ENCODE measurements around the gene KLHL17. TPM values are rescaled to one million over a fixed set of nuclear protein-coding genes. Genes with fewer than 3 reads are reported as not detected.

KLHL17 gene
- polyA plus RNA-seq, 1 donor from 2014 or later = 1.3 TPM

DNA sequence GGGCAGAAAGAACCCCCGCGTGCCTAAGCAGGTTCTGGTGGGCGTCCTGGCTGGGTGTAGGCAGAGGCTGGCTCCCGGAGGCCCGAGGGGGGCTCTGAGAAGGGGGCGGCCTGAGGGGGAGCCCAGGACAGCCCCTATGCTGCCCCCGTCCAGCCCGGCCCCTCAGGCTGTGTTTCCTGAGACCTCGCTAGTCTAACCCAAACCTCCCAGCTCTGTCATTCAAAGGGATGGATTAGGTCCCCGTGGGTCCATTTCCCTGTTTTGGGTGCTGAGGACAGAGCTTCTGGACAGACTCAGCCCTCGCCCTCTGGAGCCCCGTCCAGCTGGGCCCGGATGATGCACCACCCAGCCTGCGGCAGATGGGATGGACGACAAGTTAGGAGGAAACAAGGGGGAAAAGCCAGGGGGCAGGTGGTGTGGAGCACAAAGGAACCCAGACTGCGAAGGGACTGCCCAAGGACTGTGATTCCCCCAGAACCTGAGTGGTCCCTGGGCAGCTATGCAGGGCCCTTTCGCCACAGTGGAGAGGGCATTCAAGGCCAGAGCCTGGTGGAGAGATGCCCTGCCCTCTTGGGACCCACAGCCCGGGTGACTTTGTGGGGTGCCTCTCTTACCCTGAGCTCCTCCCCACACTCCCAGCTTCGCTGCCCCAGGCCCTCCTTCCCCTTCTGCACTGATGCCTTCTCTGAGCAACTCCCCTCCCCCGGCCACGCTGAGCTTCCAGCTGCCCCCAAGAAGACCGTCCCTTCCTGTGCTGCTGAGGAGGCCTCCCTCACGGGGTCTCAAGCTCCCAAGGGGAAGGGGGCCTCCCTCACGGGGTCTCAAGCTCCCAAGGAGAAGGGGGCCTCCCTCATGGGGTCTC is 36.7 kb downstream of the KLHL17 start:
- Mint-ChIP-seq H3K36me3 (no peaks in the 10 kb centered on the region), H3K27ac (no peak overlapping the region), H3K4me1 (peaks cover 0 to 8% (median 2%) of the 10 kb centered on the region in 3 donors), H3K4me3 (peak overlapping the region in 1 of 4 donors; percentile 32), H3K9me3 (peaks cover under 1 to 6% (median 2%) of the 10 kb centered on the region in 3 donors), H3K27me3 (peaks cover 34% of the 10 kb centered on the region)

DNA sequence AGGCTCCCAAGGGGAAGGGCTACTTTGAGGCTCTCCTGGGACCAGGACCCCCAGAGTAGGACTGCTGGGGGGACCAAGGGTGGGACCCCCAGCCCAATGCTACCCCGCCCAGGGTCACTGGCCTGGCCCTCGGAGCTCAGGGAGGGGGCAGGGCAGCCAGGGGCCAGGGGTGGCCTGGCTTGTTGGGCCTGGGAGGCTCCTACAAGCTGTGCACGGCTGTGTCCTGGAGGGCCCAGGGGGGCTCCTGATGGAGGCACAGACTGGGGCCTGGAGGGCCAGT is 37.3 kb downstream of the KLHL17 start:
- no peak overlapping the region for H3K4me3 Mint-ChIP-seq
- no peak overlapping the region for H3K27ac Mint-ChIP-seq
- H3K27me3 Mint-ChIP-seq = peaks cover 32% of the 10 kb centered on the region
- H3K4me1 Mint-ChIP-seq = peaks cover 0 to 5% (median 3%) of the 10 kb centered on the region in 3 donors
- no peaks in the 10 kb centered on the region for H3K36me3 Mint-ChIP-seq
- H3K9me3 Mint-ChIP-seq = peaks cover 0 to 3% (median 0%) of the 10 kb centered on the region in 3 donors

DNA sequence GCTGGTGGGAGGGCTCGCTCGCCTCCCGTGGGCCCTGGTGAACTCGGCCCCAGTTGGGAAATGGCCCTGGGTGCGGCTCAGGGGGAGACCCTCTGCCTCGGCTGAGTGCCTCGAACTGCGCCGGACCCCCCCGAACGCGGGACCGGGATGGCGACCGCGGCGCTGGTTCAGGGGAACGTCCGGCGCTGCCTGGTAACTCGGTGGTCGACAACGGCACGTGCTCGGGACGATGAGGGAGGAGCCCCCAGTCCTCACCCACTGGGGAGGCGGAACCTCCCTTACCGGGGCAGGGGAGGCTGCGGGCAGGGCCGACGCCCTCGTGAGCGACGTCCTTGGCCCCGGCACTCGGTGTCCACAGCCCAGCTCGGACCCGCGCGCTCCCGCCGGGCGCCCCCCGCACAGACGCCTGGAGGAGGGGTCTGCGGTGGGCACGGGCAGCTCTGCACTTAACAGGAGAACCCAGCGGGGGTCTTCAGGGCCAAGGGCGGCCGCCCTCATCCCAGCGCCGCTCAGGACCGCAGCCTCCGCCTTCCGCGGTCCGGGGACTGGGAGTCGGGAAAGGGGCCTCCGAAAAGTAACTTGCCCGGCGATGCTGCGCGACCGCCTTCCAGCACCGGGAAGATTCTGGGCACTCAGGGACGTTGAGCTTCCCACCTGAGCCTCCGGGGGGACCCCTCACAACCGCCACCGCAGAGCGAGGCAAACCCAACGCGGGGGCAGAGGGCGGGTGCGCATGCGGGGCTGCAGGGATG is 37.8 kb downstream of the KLHL17 start:
- Mint-ChIP-seq H3K9me3 (peaks cover 0 to 2% (median 0%) of the 10 kb centered on the region in 3 donors), H3K27me3 (peaks cover 34% of the 10 kb centered on the region), H3K27ac (no peak overlapping the region), H3K4me1 (peaks cover 0 to 5% (median 4%) of the 10 kb centered on the region in 3 donors), H3K4me3 (no peak overlapping the region), H3K36me3 (no peaks in the 10 kb centered on the region)

DNA sequence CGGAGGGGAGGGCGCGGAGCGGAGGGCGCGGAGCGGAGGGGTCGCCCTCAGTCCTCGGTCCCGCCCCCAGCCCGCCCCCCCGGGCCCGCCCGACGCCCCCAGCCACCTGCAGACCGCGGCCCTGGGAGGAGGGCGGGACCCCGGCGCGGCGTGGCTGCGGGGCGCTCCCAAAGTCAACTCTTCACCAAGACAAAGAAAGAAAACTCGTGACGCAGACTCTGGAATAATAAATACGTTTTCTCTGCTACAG is 38.3 kb downstream of the KLHL17 start:
- Mint-ChIP-seq H3K4me1 (peaks cover 0 to 6% (median 4%) of the 10 kb centered on the region in 3 donors), H3K9me3 (peaks cover 0 to 2% (median 0%) of the 10 kb centered on the region in 3 donors), H3K4me3 (no peak overlapping the region), H3K27ac (no peak overlapping the region), H3K36me3 (no peaks in the 10 kb centered on the region), H3K27me3 (peaks cover 37% of the 10 kb centered on the region)

DNA sequence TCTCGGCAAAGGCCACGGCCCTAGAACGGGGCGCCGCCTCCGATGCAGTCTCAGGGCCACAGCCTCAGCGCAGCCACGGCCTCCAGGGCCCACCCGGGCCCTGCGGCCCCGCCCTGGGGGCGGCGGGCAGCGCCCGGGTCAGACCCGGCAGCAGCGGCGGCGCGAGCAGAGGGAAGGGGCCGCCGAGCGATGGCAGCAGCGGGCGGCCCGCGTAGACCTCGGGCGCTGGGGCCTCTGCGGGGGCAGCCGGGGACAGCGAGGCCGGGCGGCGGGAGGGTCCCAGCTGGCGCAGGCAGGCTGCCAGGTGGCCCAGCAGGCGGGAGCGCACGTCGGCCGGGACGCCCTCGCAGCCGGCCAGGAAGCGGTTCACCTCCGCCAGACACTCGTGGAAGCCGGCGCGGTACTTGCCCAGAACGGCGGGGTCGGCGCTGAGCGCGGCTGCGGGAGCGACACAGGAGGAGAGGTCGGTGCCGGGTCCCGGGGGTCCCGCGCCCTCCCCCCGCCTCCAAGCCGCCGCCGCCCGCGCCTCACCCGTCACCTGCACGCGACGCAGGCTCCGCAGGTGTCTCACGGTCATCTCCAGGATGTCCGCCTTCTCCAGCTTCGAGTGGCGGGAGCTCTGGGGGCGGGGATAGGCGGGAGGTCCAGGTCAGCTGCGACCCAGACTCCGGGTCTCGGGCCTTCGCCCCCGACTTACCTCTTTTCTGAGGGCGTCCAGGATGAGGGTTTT is 38.8 kb downstream of the KLHL17 start:
- H3K27ac Mint-ChIP-seq = peak overlapping the region in 1 of 3 donors; percentile 35
- no peaks in the 10 kb centered on the region for H3K36me3 Mint-ChIP-seq
- H3K9me3 Mint-ChIP-seq = peaks cover 0 to 2% (median 0%) of the 10 kb centered on the region in 3 donors
- H3K27me3 Mint-ChIP-seq = peaks cover 39% of the 10 kb centered on the region
- H3K4me1 Mint-ChIP-seq = peaks cover 0 to 6% (median 4%) of the 10 kb centered on the region in 3 donors
- H3K4me3 Mint-ChIP-seq = peak overlapping the region in 2 of 4 donors; percentile 52 to 54

DNA sequence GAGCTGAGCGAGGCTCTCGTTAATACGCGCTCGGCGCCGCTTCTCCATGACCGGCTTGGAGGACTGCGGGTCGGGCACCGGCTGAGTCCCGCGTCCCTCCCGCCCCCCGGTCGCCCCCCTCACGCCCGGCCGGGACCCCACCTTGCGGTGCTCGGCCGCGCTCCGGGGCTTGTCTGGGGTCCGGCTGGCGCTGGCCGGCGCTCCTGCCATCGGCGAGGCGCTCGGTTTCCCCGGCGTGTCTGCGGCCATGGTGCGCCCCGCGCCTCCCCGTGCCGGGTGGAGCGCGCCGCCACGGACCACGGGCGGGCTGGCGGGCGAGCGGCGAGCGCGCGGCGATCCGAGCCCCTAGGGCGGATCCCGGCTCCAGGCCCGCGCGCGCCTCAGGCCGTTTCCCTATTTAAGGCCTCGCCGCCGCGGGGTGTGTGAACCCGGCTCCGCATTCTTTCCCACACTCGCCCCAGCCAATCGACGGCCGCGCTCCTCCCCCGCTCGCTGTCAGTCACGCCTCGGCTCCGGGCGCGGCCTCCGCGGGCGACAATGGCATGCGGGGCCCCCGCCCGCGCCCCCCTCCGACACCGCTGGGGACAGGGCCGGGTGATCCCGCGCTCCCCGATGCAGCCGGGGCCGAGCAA is 39.5 kb downstream of the KLHL17 start, which contains the start of gene HES4:
TSS of gene HES4 (minus strand) at position 373 of the 632 bp plus-strand sequence. CDS start at position 249, 124 bp downstream.
- peak within 1 kb of the TSS; percentile 74 to 87 (median 82) for H3K4me3 Mint-ChIP-seq
- H3K36me3 Mint-ChIP-seq = no peaks in the 10 kb centered on the region
- H3K9me3 Mint-ChIP-seq = peaks cover 0 to 2% (median 0%) of the 10 kb centered on the region in 3 donors
- H3K27ac Mint-ChIP-seq = peak within 1 kb of the TSS; percentile 86 to 94 (median 88)
- peaks cover 0 to 7% (median 5%) of the 10 kb centered on the region in 3 donors for H3K4me1 Mint-ChIP-seq
- H3K27me3 Mint-ChIP-seq = peaks cover 41% of the 10 kb centered on the region

DNA sequence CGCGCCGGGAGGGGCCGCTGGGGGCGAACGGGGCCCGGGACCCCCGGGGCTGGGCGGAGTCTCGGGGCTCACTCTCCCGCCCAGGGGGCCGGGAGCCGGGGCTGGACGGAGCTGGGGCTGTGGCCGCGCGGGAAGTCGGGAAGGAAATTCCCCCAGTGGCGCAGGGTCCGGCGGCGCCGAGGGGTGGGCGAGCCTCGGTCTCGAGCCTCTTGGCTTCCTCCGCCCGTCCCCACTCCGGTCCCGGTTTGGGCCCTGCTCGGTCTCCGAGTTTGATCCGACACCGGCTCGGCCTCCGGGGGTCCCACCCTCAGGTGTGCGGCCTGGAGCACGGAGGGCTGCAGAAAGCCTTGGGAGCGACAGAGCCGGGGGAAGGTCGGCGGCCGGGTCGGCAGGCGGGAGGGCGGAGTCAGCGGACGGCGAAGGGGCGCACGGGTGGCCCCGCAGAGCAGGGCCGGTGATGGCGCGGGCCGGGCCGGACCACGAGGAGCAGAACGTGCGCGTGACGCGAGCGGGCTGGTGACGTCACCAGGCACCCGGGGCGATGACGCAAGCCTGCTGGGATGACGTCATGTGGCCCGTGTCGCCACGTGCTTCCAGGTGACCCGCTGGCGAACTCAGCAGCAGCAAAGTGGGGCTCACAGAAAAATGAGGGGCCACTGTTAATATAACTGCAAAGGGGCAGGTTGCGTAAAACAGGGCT is 40.1 kb downstream of the KLHL17 start:
- H3K27me3 Mint-ChIP-seq = peaks cover 42% of the 10 kb centered on the region
- peak overlapping the region; percentile 86 to 94 (median 88) for H3K27ac Mint-ChIP-seq
- no peaks in the 10 kb centered on the region for H3K9me3 Mint-ChIP-seq
- H3K4me1 Mint-ChIP-seq = peaks cover 0 to 10% (median 8%) of the 10 kb centered on the region in 3 donors
- H3K4me3 Mint-ChIP-seq = peak overlapping the region; percentile 74 to 87 (median 82)
- H3K36me3 Mint-ChIP-seq = no peaks in the 10 kb centered on the region

DNA sequence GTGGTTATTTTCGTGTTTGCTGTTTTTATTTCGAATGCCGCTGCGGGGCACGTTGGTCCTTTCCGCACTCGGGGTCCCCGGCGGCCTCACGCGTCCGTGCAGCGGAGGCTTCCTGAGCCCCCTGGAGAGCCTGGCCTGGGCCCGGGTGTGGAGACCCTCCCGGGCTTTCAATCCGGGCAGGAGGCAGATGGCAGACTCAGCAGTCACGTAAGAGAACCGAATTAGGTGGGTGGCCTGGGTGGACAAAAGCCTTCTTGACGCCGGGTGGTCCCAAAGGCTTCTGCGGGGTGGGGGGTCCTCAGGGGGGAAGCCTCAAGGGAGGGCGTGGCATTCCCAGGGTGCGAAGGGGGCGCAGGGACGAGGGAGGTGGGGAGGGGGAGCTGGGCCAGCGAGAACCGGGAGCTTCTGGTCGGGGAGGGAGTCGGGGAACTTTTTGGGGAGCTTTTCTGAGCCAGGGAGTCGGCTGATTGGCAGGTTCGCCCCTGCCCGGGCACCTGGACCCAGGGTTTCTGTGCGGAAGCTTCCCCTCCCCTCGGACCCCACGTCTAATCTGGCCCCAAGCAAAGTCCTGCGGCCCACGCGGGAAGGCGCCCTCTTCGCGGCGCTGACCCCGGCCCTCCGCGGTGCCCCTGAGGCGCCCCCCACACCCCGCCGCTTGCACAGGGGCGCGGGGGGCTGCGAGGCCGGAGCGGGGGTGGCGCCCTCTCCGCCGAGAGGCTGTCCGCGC is 40.8 kb downstream of the KLHL17 start:
- Mint-ChIP-seq H3K4me1 (peaks cover 0 to 10% (median 5%) of the 10 kb centered on the region in 3 donors), H3K36me3 (no peaks in the 10 kb centered on the region), H3K4me3 (peak overlapping the region; percentile 74 to 87 (median 82)), H3K27me3 (peaks cover 39% of the 10 kb centered on the region), H3K27ac (peak overlapping the region; percentile 86 to 94 (median 88)), H3K9me3 (no peaks in the 10 kb centered on the region)

DNA sequence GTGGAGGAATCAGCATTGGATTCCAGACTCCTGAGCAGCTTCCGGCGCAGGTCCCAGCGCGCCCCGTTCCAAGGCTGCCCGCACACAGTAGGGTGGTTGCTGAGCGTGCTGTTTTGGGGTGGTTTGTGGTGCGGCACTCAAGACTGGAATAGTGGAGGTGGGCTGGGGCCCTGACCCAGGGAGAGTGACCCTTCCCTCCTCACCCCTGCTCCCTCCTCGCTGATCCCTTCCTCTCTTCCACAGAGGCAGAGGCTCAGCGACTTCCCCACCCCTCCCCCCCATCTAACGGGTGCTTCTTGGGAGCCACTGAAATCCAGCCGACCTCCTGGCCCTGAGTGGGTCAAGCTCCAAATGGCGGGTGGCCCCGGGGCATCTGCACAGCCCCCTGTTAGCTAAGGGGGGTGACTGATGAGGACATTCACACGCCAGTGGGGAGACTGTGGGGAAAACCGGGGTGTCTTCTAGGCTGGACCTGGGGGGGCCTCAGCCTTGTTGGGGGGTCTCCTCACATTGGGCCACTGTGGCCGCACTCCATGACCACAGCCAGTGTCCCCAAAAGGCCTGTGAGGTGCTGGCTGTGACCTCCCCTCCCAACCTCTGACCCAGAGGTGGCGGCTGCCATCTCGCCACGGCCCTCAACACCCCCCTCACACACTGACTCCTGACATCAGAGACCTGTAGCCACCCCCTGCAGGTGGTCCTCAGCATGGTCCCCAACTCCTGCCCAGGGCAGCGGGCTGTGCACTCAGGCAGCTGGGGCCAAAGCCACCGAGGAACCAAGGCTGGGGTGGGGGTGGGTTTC is 43.4 kb downstream of the KLHL17 start:
- H3K9me3 Mint-ChIP-seq = no peaks in the 10 kb centered on the region
- peaks cover 5 to 10% (median 6%) of the 10 kb centered on the region in 3 donors for H3K4me1 Mint-ChIP-seq
- no peaks in the 10 kb centered on the region for H3K36me3 Mint-ChIP-seq
- H3K27me3 Mint-ChIP-seq = peaks cover 39% of the 10 kb centered on the region
- H3K27ac Mint-ChIP-seq = peak overlapping the region in 1 of 3 donors; percentile 77
- peak overlapping the region in 1 of 4 donors; percentile 28 for H3K4me3 Mint-ChIP-seq

DNA sequence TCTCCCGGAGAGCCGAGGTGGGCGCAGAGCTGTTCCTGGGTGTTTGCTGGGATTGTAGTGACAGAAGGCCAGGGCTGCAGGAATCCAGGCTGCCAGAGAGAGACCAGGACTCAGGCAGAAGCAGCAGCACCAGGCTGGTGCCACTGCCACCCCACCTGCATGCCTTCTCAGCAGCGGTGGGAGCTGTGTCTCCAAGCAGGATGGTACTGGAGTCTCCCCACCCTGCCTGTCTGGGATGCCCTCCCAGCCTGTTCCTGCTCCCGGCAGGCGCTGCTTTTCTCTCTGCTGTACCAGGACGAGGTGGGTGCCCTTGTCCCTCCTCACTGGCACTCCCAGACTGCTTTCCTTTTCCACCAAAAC is 44.0 kb downstream of the KLHL17 start:
- H3K36me3 Mint-ChIP-seq = no peaks in the 10 kb centered on the region
- H3K4me3 Mint-ChIP-seq = peak overlapping the region in 1 of 4 donors; percentile 66
- H3K27me3 Mint-ChIP-seq = peaks cover 42% of the 10 kb centered on the region
- peaks cover 0 to 2% (median 0%) of the 10 kb centered on the region in 3 donors for H3K9me3 Mint-ChIP-seq
- H3K27ac Mint-ChIP-seq = peak overlapping the region in 1 of 3 donors; percentile 76
- peaks cover 9 to 10% (median 10%) of the 10 kb centered on the region in 3 donors for H3K4me1 Mint-ChIP-seq

DNA sequence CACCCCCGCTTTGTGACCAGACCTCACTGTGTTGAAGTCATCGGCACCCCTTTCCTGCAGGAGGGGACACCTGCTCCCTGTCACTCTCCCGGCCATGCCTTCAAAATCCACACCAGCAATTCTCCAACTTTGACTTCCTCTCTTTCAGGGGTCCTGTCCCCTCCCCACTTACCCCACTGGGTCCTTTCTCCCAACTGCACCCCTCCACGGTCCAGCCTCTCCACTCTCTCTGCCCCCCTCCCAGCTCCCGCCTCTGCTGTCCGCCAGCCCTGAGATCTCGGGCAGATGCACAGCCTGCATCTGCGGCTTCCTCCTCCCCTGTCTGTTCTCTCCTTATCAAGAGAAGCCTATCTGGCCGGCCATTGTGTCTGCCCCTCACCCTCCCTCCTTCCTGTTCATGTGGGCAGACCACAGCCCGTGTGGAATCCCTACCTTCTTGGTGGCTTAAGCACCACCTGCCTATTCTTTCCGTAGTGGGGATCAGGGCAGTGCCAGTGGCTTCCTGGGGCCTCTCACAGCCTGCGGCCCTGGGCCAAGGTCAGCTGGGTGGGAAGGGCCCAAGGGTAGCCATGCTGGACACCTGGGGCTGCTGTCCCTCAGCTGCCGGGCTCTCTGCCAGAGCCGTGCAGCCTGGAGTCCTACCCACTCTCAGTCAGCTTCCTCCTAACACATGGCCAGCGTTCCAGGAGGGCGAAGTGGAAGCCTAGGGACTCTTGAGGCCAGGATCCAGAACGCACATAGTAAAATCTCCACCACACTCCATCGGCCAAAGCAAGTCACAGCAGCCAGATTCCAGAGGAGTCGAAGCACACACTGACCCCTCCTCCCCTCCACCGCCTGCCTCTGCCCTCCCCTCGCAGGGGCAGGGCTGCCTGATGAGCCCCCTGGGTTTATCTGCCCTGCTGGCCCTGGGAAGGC is 44.7 kb downstream of the KLHL17 start:
- Mint-ChIP-seq H3K27ac (peak overlapping the region in 1 of 3 donors; percentile 76), H3K9me3 (peaks cover 0 to 2% (median 0%) of the 10 kb centered on the region in 3 donors), H3K27me3 (peaks cover 42% of the 10 kb centered on the region), H3K36me3 (no peaks in the 10 kb centered on the region), H3K4me3 (peak overlapping the region in 2 of 4 donors; percentile 66 to 71), H3K4me1 (peaks cover 9 to 10% (median 10%) of the 10 kb centered on the region in 3 donors)

DNA sequence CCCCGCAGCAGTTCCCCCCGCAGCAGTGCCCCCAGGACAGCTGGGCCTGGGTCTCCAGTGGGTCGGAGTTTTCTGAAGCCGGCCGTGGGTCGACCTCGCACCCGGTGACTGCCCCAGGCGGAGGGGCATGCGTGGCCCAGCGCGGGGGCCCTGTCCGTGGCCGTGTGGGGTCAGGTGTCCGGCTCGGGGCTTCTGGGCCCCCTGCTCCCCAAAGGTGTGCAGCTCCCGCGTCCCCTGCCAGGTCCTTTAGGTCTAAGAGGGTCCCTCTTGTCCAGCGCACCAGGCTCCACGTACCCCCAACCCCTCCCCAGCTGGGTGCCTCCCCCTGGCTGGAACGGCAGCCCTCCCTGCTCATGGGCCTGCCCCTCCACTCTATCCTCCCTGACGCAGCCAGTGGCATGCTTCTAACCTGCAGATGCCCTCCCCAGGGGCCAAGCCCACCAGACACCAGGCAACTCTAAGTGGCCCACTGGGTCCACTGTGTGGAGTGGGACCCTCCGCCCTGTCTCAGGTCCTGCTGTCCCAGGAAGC is 45.5 kb downstream of the KLHL17 start:
- Mint-ChIP-seq H3K4me3 (peak overlapping the region in 1 of 4 donors; percentile 66), H3K27me3 (peaks cover 39% of the 10 kb centered on the region), H3K4me1 (peaks cover 7 to 10% (median 10%) of the 10 kb centered on the region in 3 donors), H3K36me3 (no peaks in the 10 kb centered on the region), H3K27ac (no peak overlapping the region), H3K9me3 (peaks cover 0 to 2% (median 0%) of the 10 kb centered on the region in 3 donors)
